Stimulated activated CD4-positive, alpha-beta T cell treated with anti-CD3 and anti-CD28 coated beads, Interleukin-4, amount 100 ng/mL, for 48 hours (primary cell): ENCODE measurements around the gene CNOT10.
"Not testable (repeated sequence)": the region's sequence is repeated elsewhere in the genome, so short reads cannot be mapped to it uniquely, and the experiment has no call there.

ENCODE experiments used
- DNase-seq, 2 donors: peaks; one replicate each; pipeline ENCODE4 v3.0.0-alpha.2; 2020; ENCODE audit warnings: low read depth in 2 of 2

The CNOT10 gene

GRCh38 chr3:32757618-32758374, 72.8 kb downstream of the CNOT10 start:
- DNase-seq: no peak

DNA sequence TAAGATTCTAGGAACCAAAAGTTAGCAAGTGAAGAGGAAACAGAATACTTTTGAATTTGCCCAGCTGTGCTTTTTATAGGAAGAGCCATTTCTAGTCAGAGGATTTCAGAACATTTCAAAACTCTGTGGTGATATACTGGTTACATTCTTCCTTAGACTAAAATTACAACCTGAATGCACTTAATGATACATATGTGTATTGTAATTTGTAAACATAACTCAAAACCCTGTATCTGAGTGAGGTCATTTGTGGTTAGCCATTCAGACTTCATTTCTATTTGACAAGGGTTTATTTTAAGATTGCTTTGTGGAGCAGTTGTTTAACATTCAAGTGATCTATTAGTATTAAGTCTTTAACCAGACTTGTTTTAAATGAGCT, 73.4 kb downstream of the CNOT10 start:
- DNase-seq: no peak

DNA sequence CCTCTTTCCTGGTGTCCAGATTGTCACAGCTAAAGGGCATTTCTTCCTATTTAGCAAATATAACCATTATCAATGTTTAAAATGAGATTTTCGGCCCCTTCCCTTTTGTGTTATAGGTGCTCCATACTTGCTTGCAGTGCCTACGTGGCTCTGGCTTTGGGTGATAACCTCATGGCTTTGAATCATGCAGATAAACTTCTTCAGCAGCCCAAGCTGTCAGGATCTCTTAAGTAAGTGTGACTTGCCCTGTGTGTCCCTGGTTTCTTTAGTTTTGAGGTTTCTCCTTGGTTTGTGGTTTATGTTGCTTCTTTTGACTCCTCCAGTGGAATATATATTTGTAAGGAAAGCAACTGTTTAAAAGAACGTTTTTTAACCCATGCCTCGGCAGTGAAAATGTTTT, 74.4 kb downstream of the CNOT10 start:
- DNase-seq: no peak

DNA sequence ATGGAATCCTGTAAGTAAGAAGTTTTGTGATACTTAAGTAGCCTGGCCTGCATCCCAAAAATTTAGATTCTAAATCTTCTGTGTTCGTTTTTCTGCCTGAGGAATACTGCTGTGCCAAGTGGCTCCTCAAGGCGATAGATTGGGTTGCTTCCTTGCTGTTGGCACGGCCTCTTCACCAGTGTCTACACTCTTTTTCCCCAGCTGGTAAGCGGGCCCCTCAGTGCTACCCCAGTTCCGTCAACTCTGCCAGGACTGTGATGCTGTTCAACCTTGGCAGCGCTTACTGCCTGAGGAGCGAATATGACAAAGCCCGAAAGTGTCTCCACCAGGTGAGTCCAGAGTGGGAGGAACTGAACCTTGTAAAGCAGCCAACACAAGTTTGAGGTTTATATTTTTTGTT, 79.5 kb downstream of the CNOT10 start:
- DNase-seq: no peak

DNA sequence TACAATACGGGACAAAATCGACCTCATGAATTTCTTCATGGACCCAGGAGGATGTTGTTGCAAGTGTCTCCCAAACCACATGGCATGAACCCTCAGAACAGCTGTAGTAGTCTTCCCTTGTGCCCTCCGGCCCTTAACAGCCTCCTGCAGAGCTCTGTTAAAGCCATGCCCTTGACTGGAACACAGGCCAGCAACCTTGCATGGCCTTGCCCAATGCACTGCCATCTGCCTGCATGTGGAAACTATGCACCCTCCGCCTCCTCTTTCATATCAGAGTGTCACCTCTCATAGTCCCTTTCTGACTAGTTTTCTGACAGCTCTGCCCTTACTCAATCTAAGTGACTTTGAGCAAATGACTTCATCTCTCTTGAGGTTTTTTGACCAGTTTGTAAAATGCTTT, 93.4 kb downstream of the CNOT10 start:
- DNase-seq: peak in 1 of 2 donors; percentile 14

- DNase-seq: no peak
These were observed 95.2 kb downstream of the CNOT10 start for GRCh38 chr3:32780071-32780734.

DNA sequence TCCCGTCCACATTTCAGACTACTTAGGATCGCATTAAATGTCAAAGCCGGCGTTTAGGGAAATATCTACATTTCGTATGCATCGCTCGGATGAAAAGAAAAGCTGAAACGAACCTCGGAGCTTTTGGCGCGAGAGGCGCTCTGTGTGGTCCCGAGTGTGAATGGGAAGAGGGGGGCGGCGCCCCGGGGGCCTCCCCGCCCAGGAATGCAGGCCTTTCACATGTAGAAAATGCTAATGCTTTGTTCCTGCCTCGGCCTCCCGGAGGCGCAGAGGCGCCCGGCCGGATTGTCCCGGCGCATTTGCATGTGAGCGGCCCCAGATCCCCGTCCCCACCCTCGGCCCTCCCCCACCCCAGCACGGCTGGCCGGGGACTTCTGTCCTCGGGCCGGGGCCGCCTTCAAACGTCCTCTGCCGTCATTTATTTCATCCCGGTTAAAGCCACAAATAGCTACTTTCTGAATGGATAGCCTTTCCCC, 95.8 kb downstream of the CNOT10 start:
- no peak for DNase-seq

- peak; percentile 63 to 66 for DNase-seq
These were observed 96.4 kb downstream of the CNOT10 start for GRCh38 chr3:32781211-32781968.

- not testable (repeated sequence) for DNase-seq
These were observed 96.9 kb downstream of the CNOT10 start for GRCh38 chr3:32781969-32782270.

DNA sequence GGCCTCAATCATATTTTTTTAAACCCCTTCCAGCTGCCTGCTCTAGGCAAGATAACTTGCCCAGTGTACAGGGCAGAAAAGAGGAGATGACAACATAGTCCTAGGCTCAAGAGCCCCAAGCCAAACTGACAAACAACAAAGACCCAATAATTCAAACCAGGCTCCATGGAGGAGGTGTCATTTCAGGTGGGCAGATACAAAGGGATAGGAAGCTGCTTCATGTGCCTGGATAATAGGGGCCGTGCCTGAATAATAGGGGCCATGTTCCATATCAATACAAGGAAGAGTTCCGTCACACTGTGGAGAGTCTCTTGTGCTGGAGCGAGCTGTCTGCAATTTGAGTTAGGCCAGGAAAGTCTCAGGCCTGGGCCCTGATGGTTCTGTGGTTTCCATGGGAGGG, 97.4 kb downstream of the CNOT10 start:
- DNase-seq: no peak

DNA sequence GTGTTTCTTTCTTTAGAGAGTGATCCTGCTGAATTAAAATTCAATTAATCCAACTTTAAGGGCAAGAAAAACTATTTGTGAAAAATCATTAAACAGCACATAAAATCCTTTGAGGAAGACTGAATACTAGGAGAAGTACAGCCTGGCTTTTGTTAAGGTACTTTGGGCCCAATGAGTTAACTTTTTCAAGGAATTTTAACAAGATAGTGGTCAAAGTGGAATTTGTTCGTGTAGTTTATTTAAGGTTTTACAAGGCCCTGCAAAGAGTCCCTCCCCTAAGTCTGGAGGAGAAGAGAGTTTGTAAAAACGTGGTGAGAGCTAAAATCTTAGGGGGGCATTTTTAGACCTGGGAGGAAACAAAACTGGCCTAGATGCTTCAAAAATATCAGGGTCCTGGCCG, 106.8 kb downstream of the CNOT10 start:
- no peak for DNase-seq

GRCh38 chr3:32794487-32795308, 109.7 kb downstream of the CNOT10 start:
- no peak for DNase-seq

DNA sequence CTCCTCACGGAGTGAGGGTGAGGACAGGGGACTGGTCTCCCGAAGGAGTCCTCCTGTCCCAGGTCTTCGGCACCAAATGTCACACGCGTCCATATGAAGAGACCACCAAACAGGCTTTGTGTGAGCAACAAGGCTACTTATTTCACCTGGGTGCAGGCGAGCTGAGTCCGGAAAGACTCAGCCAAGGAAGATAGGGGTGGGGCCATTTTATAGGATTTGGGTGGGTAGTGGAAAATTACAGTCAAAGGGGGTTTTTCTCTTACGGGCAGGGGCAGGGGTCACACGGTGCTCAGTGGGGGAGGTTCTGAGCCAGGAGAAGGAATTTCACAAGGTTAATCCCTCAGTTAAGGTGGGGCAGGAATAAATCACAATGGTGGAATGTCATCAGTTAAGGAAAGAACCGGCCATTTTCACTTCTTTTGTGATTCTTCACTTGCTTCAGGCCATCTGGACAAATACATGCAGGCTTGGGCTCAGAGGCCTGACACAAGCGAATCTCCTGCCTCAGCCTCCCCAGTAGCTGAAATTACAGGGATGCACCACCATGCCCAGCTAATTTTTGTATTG, 111.5 kb downstream of the CNOT10 start:
- DNase-seq: not testable (repeated sequence)

DNA sequence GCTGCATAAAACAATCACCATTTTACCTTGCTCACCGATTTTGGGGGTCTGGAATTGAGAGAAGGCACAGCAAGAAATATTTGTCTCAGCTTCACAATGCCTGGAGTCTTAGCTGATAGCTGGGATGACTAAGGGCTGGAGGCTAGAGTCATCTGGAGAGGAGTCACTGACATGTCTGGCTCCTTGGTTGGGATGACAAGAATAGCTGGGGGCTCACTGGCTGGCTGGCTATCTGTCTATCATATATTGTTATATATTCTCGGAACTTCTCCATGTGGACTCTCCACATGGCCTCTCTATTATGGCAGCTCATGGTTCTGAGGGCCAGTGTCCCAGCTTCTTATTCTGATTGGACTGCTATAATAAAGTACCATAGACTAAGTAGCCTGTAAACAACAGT, 112.8 kb downstream of the CNOT10 start:
- DNase-seq: no peak

GRCh38 chr3:32801440-32801839, 116.5 kb downstream of the CNOT10 start:
- not testable (repeated sequence) for DNase-seq

GRCh38 chr3:32813180-32813579, 128.2 kb downstream of the CNOT10 start:
- no peak for DNase-seq

DNA sequence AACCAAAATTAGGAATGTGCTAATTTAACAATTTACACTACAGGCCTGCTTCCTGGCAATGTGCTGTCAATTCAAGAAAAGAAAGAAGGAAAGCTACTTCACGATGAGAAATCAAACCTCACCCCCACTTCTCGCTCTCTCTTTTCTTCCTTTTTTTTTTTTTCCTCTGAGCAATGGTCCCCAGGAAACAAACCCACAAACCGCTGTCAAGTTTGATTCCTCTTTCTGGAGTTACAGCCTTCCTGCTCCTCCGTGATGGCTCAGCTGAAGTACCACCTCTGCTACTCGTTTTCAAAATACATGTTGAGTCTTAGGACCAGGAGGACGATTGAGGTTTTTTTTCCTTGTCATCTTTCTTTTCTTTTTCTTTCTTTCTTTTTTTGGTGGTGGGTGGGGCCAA, 129.4 kb downstream of the CNOT10 start:
- DNase-seq: no peak

DNA sequence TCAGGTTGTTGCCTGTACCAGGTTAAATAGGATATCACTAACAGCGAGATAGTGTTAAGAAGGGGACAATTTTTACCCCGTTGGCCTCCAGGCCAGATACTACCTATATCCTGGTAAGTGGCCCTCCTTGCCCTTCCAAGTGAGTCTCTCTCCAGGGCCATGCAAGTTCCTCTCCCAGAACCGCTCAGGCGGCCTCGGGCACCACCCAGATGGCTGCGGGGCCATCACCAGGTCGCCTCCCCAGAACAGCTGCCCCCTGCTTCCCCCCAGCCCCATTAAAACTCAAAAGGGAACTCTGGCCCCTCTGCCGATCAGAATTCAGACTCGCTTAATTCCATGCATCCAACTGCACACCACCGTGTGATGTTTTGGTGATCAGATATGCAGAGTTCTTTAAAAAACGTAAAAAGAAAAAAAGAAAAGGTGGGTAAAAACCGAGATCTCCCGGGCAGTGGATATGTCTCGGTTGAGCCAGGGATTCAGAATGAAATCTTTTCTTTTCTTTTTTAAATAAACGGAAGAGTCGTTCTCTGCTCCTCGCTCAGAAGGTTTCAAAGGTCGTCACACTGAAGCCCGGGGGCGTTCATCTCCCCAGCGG, 131.0 kb downstream of the CNOT10 start:
- no peak for DNase-seq

DNA sequence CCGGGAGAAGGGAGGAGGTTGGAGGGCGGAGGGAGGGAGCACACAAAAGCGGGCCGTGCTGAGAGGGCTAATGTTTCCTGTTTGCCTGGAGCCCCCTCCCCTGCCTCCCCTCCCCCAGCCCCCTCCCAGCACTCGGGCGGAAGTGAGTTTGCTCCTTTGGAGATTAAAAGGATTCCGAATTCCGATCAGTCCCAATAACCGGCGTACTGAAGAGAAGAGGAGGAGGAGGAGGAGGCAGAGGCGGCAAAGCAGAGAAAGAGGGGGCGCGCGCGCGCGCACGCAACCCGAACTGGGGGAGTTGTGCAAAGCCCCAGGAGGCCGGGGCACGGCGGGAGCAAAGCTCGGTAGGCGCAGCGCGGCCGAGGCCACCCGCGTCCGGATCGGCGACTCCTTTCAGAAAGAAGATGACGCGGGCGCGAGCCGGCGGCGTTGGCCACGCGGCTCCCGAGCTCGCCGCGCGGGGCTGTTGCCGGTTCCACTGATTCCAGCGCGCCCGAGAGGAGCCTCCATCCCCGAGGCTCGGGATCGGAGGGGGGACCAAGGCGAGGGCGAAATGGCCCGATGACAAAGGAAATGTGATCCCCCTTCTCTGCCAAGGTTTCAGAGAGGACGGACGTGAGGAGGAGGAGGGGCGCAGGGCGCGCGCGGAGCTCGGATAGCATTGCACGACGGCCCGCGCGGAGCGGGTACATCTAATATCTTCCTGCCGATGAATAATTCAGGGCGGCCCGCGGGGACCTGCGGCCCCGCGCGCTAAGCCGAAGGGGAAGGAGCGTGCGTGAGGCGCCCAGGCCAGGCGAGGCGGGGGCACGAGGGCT, 131.7 kb downstream of the CNOT10 start:
- no peak for DNase-seq

DNA sequence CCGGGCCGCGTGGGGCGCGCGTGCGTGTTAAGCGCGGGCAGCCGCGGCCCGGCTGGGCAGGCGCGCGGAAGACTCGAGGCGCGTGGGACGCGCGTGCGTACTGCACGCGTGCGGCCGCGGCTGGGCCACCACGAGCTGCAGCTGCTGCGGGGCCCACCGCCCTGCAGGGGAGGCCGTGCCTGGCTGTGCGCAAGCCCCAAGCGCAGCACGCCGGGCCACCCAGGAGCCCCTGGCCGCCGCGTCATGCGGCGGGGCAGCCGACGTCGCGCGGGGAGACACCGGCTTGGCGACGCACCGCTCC, 132.2 kb downstream of the CNOT10 start:
- DNase-seq: no peak
